Measurements from ENCODE around the gene STX18.
"Not testable (repeated sequence)": the region's sequence is repeated elsewhere in the genome, so short reads cannot be mapped to it uniquely, and the experiment has no call there.

Gene STX18

DNA sequence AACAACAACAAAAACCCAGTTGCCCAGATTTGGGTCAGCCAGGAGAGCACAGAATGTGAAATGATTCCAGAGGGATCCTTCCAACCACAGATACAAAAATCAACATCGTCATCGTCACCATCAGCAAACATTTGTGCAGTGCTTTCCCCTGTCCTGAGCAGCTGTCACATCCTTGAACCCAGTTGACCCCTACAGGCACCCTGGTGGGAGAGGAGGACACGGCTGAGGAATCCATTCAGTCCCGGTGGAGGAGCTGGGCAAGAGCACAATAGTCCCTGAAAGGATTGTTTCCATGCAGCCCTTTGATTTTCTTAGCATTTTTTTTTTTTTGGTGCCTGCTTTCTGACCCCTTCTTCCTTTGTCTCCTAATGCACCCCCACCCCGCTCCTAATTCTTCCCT lies 37.1 kb upstream of the STX18 start:
- TF ChIP-seq, protein P1, sequence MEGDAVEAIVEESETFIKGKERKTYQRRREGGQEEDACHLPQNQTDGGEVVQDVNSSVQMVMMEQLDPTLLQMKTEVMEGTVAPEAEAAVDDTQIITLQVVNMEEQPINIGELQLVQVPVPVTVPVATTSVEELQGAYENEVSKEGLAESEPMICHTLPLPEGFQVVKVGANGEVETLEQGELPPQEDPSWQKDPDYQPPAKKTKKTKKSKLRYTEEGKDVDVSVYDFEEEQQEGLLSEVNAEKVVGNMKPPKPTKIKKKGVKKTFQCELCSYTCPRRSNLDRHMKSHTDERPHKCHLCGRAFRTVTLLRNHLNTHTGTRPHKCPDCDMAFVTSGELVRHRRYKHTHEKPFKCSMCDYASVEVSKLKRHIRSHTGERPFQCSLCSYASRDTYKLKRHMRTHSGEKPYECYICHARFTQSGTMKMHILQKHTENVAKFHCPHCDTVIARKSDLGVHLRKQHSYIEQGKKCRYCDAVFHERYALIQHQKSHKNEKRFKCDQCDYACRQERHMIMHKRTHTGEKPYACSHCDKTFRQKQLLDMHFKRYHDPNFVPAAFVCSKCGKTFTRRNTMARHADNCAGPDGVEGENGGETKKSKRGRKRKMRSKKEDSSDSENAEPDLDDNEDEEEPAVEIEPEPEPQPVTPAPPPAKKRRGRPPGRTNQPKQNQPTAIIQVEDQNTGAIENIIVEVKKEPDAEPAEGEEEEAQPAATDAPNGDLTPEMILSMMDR (IDR thresholded peaks at IDR 0.05; ENCODE audit: extremely low read depth, missing control alignments): no peak
- DNase-seq (ENCODE audit: low spot score): no peak

DNA sequence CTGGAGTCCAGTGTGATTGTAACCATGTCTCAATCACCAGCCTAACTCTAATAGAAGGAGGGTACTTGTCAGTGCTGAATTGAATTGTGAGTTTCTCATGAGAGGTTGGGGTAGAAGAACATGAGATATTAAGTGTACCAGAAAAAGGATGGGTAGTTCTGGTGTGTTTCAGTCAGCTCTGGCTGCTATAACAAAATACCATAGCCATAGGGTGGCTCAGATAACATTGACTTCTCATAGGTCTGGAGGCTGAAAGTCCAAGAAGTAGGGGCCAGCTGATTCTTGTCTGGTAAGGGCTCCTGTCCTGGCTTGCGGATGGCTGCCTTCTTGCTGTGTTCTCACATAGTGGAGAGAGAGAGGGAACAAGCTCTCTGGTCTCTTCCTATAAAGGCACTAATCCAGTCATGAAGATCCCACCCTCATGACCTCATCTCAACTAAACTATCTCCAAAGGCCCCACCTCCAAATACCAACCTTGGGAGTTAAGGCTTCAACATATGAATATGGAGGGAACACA lies 35.6 kb upstream of the STX18 start:
- no peak for DNase-seq (ENCODE audit: low spot score)
- TF ChIP-seq, protein P1 (IDR thresholded peaks at IDR 0.05; ENCODE audit: extremely low read depth, missing control alignments): no peak

DNA sequence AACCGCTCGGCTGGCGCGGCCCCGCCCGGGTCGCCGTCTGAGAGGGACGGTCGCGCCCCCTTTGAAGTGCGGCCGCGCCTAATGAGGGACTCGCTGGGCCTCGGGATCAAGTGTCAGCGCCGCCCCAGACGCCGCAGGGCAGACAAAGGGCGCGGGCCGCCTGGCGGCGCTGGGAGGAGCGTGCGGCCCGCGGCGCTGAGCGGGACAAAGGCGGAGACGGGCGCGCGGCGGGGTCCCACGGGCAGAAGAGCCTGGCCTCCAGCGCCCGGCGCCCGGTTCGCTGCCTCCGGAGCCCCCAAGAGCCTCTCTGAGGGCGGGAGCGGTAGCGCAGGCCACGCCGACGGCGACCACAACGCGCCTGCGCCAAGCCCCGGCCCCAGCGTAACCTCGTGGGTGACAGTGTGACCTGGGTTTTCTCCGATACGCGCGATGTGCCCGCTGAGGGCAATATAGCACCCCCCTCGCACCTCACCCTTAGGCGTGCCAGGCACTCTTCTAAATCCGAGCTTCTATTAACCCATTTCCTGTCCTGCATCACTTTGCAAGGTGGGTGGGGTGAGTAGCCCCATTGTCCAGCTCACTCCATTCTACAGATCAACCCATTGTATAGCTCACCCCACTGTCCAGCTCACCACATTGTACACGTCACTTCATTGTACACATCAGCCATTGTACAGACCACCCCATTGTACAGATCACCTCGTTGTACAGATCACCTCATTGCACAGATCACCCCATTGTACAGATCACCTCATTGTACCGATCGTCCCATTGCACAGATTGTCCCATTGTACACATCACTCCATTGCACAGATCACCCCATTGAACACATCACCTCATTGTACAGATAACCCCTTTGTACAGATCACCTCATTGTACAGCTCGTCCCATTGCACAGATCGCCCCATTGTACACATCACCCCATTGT lies 33.7 kb upstream of the STX18 start:
- TF ChIP-seq, protein P1 (IDR thresholded peaks at IDR 0.05; ENCODE audit: extremely low read depth, missing control alignments): peak; percentile 40
- DNase-seq (ENCODE audit: low spot score): peak; percentile 73

DNA sequence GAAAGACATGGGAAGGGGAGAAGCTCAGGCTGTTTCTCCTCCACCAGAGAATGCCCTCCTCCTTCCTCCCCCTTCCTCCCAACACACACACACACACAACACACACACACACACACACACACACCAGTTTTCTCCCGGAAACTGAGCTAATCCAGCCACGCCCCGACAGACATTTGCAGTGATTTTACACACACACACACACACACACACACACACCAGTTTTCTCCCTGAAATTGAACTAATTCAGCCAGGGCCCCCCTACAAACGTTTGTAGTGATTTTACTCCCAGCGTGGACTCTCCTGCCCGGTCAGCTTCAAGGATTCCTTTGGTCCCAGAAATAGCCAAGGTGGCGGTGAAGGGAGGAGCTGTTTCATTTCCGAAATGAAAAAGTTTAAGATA lies 32.9 kb upstream of the STX18 start:
- TF ChIP-seq, protein P1 (IDR thresholded peaks at IDR 0.05; ENCODE audit: extremely low read depth, missing control alignments): no peak
- no peak for DNase-seq (ENCODE audit: low spot score)

DNA sequence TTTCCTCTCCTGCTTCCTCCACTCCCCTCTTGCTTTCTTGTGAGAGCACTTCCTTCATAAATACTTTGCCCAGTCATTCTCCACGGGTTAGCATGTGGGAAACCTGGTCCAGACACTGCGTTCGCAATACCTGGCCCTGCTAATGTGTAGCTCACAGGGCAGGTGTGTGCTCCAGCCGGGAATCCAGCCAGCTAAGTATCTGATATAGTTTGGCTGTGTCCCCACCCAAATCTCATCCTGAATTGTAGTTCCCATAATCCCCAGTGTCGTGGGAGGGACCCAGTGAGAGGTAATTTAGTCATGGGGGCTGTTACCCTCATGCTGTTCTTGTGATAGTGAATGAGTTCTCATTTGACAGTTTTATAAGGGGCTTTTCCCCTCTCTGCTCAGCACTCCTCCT lies 32.2 kb upstream of the STX18 start:
- DNase-seq (ENCODE audit: low spot score): no peak
- TF ChIP-seq, protein P1 (IDR thresholded peaks at IDR 0.05; ENCODE audit: extremely low read depth, missing control alignments): no peak

DNA sequence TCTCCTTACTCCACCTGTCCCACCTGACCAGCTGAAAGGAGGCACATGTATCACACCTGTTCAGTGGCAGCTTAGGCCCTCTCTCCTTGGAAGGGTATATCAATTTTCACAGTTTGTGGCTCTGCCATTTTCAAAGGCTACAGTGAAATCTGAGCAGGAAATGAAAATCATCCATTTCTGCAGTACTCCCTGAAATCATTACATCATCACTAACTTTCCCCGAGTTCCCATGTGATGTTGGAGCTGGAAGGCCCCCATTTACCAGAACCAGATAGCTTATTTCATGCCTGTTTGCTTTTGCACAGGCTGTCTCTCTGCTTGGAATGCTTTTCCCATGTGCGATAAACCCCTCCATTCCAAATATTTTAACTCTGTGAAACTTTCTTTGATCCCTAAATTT lies 31.0 kb upstream of the STX18 start:
- TF ChIP-seq, protein P1 (IDR thresholded peaks at IDR 0.05; ENCODE audit: extremely low read depth, missing control alignments): no peak
- DNase-seq (ENCODE audit: low spot score): no peak

DNA sequence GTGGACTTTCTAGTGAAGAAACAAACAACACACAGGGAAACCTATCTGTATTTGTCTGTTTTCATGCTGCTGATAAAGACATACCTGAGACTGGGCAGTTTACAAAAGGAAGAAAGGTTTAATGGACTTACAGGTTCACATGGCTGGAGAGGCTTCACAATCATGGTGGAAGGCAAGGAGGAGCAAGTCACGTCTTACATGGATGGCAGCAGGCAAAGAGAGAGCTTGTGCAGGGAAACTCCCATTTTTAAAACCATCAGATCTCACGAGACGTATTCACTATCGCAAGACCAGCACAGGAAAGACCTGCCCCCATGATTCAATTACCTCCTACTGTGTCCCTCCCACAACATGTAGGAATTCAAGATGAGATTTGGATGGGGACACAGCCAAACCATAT lies 28.0 kb upstream of the STX18 start:
- DNase-seq (ENCODE audit: low spot score): not testable (repeated sequence)
